Activated effector memory CD4-positive, alpha-beta T cell treated with Interleukin-2 at 50 U/mL for 16 hours (primary cell): Measurements from ENCODE around the gene TCFL5.

Experiments used
- DNase-seq: peaks from one replicate; pipeline ENCODE4 v3.0.0-alpha.2; 2020

The TCFL5 gene

GRCh38 chr20:62895539-62895938 lies 33.9 kb upstream of the TCFL5 start:
- no peak for DNase-seq

- no peak for DNase-seq
These were observed 32.6 kb upstream of the TCFL5 start for GRCh38 chr20:62894261-62894660.

GRCh38 chr20:62893700-62894099 lies 32.1 kb upstream of the TCFL5 start:
- no peak for DNase-seq

GRCh38 chr20:62892348-62893304 lies 31.0 kb upstream of the TCFL5 start:
- no peak for DNase-seq

- no peak for DNase-seq
These were observed 29.5 kb upstream of the TCFL5 start for GRCh38 chr20:62891111-62891510.

GRCh38 chr20:62890444-62890843 lies 28.8 kb upstream of the TCFL5 start:
- no peak for DNase-seq

GRCh38 chr20:62889871-62890270 lies 28.2 kb upstream of the TCFL5 start:
- no peak for DNase-seq

- DNase-seq: no peak
These were observed 27.8 kb upstream of the TCFL5 start for GRCh38 chr20:62889411-62889810.

GRCh38 chr20:62888910-62889309 lies 27.3 kb upstream of the TCFL5 start:
- no peak for DNase-seq

GRCh38 chr20:62888406-62888805 lies 26.8 kb upstream of the TCFL5 start:
- DNase-seq: no peak

- DNase-seq: no peak
These were observed 26.2 kb upstream of the TCFL5 start for GRCh38 chr20:62887860-62888239.

GRCh38 chr20:62887152-62887859 lies 25.7 kb upstream of the TCFL5 start:
- DNase-seq: no peak

GRCh38 chr20:62886709-62887058 lies 25.1 kb upstream of the TCFL5 start:
- DNase-seq: no peak

- no peak for DNase-seq
These were observed 24.5 kb upstream of the TCFL5 start for GRCh38 chr20:62885896-62886708.

GRCh38 chr20:62885046-62885895 lies 23.6 kb upstream of the TCFL5 start:
- no peak for DNase-seq

GRCh38 chr20:62884556-62884955 lies 22.9 kb upstream of the TCFL5 start:
- no peak for DNase-seq

- no peak for DNase-seq
These were observed 20.8 kb upstream of the TCFL5 start for GRCh38 chr20:62882426-62882825.

GRCh38 chr20:62881662-62882395 lies 20.2 kb upstream of the TCFL5 start:
- no peak for DNase-seq

GRCh38 chr20:62880935-62881661 lies 19.5 kb upstream of the TCFL5 start:
- no peak for DNase-seq

- no peak for DNase-seq
These were observed 18.7 kb upstream of the TCFL5 start for GRCh38 chr20:62880147-62880934.
